PC-9 (cell line): ENCODE results near the gene PSD4.

Source experiments
- EZH2 ChIP-seq: fragments of 200-600 bp; sonication (generic); IDR thresholded peaks from 2 replicates; pipeline ENCODE4 v1.8.0; 2017; ENCODE audit warnings: antibody characterized with exemption, low read depth
- TF ChIP-seq, protein P1 (sequence below): fragments of 200-600 bp; sonication (generic); conservative IDR thresholded peaks from 2 replicates; pipeline ENCODE4 v1.6.1; 2017; ENCODE audit warnings: mixed run types, antibody characterized with exemption, mild to moderate bottlenecking, moderate library complexity

DNA sequence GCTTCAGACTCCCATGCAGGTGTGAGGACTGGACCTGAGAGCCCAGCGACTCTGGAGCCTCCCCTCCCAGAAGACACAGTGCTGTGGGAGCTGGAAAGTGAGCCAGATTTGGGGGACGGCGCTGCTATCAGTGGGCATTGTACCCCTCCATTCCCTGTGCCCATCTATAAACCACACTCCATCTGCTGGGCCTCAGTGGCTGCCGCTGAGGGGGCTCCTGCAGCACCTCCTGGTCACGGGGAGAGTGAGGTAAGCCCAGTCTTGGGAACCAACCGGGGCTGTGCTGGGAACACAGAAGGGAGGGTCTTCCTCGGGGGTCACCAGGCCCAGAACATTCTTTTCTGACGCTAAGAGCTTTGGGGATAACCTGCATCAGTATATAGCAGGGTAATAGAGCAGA, 9.5 kb downstream of the PSD4 start:
- TF ChIP-seq, protein P1, sequence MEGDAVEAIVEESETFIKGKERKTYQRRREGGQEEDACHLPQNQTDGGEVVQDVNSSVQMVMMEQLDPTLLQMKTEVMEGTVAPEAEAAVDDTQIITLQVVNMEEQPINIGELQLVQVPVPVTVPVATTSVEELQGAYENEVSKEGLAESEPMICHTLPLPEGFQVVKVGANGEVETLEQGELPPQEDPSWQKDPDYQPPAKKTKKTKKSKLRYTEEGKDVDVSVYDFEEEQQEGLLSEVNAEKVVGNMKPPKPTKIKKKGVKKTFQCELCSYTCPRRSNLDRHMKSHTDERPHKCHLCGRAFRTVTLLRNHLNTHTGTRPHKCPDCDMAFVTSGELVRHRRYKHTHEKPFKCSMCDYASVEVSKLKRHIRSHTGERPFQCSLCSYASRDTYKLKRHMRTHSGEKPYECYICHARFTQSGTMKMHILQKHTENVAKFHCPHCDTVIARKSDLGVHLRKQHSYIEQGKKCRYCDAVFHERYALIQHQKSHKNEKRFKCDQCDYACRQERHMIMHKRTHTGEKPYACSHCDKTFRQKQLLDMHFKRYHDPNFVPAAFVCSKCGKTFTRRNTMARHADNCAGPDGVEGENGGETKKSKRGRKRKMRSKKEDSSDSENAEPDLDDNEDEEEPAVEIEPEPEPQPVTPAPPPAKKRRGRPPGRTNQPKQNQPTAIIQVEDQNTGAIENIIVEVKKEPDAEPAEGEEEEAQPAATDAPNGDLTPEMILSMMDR: no peak
- no peak for TF ChIP-seq EZH2
